ENCODE results near the gene ACTR8. TPM values are rescaled to one million over a fixed set of nuclear protein-coding genes. Genes with fewer than 3 reads are reported as not detected.

ACTR8 gene
- total and polyA plus RNA-seq, 2 of the 13 experiments (the other 11 are each of a cell fraction or from before 2014, with no cell fraction given), result 15.5 to 29.0 TPM

GRCh38 chr3:53891497-53892285 is 9.7 kb upstream of the ACTR8 start, which contains the start of gene SELENOK (continued):
- TF ChIP-seq PRDM4 (CRISPR knock-in tag; IDR thresholded peaks at IDR 0.05; ENCODE audit: borderline replicate concordance) (no peak), HCFC1 (IDR thresholded peaks at IDR 0.05; ENCODE audit: low read depth, low read length) (peak; percentile 64; the same call in 1 of the 2 replicates), CAMTA2 (CRISPR knock-in tag; IDR thresholded peaks at IDR 0.05; ENCODE audit: borderline replicate concordance) (peak; percentile 34; the same call in 1 of the 2 replicates), HMGA1 (CRISPR knock-in tag; conservative IDR thresholded peaks at IDR 0.05) (no peak), ZNF709 (CRISPR knock-in tag; IDR thresholded peaks at IDR 0.05) (peak; percentile 54; the same call in 1 of the 2 replicates), MNT (IDR thresholded peaks at IDR 0.05) (peak; percentile 5; the same call in 1 of the 2 replicates), ZNF552 (CRISPR knock-in tag; IDR thresholded peaks at IDR 0.05; ENCODE audit: borderline replicate concordance) (no peak), TERF1 (CRISPR knock-in tag; IDR thresholded peaks at IDR 0.05) (no peak), ARID2 (CRISPR knock-in tag; IDR thresholded peaks at IDR 0.05; ENCODE audit: borderline replicate concordance) (no peak), AGO2 (optimal IDR thresholded peaks at IDR 0.05; ENCODE audit: low read depth, low read length) (peak; percentile 78), ZNF710 (CRISPR knock-in tag; IDR thresholded peaks at IDR 0.05; ENCODE audit: borderline replicate concordance) (0 out of 2 replicates have a peak, but pooled peaks have one; percentile 24), TGIF2 (CRISPR knock-in tag; IDR thresholded peaks at IDR 0.05) (peak; percentile 78; the same call in 1 of the 2 replicates), MAZ (IDR thresholded peaks at IDR 0.05; ENCODE audit: borderline replicate concordance, low read depth, low read length) (peak; percentile 52), MAZ (CRISPR knock-in tag; IDR thresholded peaks at IDR 0.05; ENCODE audit: low read depth) (peak; percentile 92), ZNF598 (CRISPR knock-in tag; IDR thresholded peaks at IDR 0.05; ENCODE audit: borderline replicate concordance) (0 out of 2 replicates have a peak, but pooled peaks have one; percentile 11), MTF1 (CRISPR knock-in tag; IDR thresholded peaks at IDR 0.05) (no peak), MEIS1 (CRISPR knock-in tag; IDR thresholded peaks at IDR 0.05; ENCODE audit: borderline replicate concordance) (peak; percentile 78), PITX1 (CRISPR knock-in tag; IDR thresholded peaks at IDR 0.05) (peak; percentile 43), ZMYM2 (CRISPR knock-in tag; IDR thresholded peaks at IDR 0.05) (no peak), YEATS4 (CRISPR knock-in tag; IDR thresholded peaks at IDR 0.05; ENCODE audit: borderline replicate concordance) (peak; percentile 45; the same call in 1 of the 2 replicates), CREBL2 (CRISPR knock-in tag; IDR thresholded peaks at IDR 0.05; ENCODE audit: borderline replicate concordance) (no peak)

Data from HepG2 (cell line).